Stomach smooth muscle (tissue), 2 donors: ENCODE measurements around the gene SALL3.
"Not testable (repeated sequence)": the region's sequence is repeated elsewhere in the genome, so short reads cannot be mapped to it uniquely, and the experiment has no call there.

Source experiments
- H3K27ac ChIP-seq: one replicate; pipeline ENCODE4 v1.7.0; 2013; ENCODE audit warnings: mild to moderate bottlenecking, low read length, inconsistent platforms
- H3K27me3 ChIP-seq, 2 donors: one replicate each; pipeline ENCODE4 v1.7.0; 2013; ENCODE audit warnings: low read length in 2 of 2; ENCODE audit not compliant: insufficient read depth in 2 of 2, control insufficient read depth in 1 of 2
- H3K36me3 ChIP-seq, 2 donors: one replicate each; pipeline ENCODE4 v1.7.0; 2013; ENCODE audit warnings: low read length in 2 of 2; ENCODE audit not compliant: control insufficient read depth in 2 of 2, insufficient read depth in 2 of 2
- H3K4me1 ChIP-seq: one replicate; pipeline ENCODE4 v1.7.0; 2013; ENCODE audit warnings: low read length; ENCODE audit not compliant: control insufficient read depth, insufficient read depth
- H3K4me3 ChIP-seq, 2 donors: one replicate each; pipeline ENCODE4 v1.7.0; 2013; ENCODE audit warnings: low read length in 2 of 2
- H3K9ac ChIP-seq, 2 donors: one replicate each; pipeline ENCODE4 v1.7.0; 2013; ENCODE audit warnings: low read length in 2 of 2, mild to moderate bottlenecking in 1 of 2
- H3K9me3 ChIP-seq, 2 donors: one replicate each; pipeline ENCODE4 v1.7.0; 2013; ENCODE audit warnings: low read length in 2 of 2; ENCODE audit not compliant: control insufficient read depth in 2 of 2
- donor health status: healthy.
- donor health status: Pancreatic carcinoma.

The SALL3 gene

DNA sequence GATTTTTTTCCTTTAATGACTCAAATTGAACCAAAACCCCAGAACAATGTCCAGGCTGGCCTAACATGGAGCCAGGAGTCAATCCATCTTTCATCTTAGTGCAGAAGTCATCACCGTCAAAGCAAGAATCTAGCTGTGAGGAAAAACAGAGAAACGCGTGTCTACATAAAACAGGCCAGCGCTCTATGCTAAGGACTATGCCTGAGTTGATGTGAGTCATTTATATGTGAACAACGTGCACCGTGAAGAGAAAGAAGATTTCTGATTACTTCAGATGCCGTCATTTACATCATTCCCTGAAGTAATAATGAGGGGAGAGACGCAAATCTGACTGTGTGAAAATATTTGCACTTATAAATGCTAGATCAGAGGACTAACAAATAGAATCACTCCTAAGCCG lies 34.0 kb upstream of the SALL3 start:
- H3K4me3 ChIP-seq, result no peak overlapping the region

DNA sequence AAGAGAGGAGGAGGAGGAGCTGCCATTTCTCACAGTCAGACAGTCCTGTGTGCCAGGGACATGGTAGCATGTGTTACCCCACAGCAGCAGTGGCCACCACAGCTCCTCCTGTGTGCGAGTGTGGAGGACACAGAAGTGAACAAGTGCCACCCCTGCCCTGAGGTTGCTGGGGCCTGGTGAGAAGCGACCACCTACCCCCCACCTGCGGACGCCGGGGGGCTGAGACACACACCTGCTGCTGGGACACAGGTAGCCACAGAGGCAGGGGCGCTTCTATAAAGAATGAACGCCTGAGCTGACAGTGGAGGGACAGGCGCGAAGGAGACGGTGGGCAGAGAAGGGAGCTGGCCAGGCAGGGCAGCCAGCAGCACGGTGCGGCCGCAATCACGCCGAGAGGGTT lies 32.3 kb upstream of the SALL3 start:
- Histone ChIP-seq H3K4me1 (no peaks in the 10 kb centered on the region), H3K27me3 (peaks cover 0 to 3% of the 10 kb centered on the region in 2 donors), H3K9me3 (no peaks in the 10 kb centered on the region), H3K4me3 (no peak overlapping the region), H3K27ac (no peak overlapping the region), H3K36me3 (no peaks in the 10 kb centered on the region), H3K9ac (no peak overlapping the region)

More for the DNA sequence above, 34.0 kb upstream of the SALL3 start:
- H3K9ac ChIP-seq, result no peak overlapping the region
- H3K36me3 ChIP-seq, result no peaks in the 10 kb centered on the region
- H3K27ac ChIP-seq, result no peak overlapping the region
- no peaks in the 10 kb centered on the region for H3K4me1 ChIP-seq
- no peaks in the 10 kb centered on the region for H3K9me3 ChIP-seq
- peaks cover 0 to 3% of the 10 kb centered on the region in 2 donors for H3K27me3 ChIP-seq

DNA sequence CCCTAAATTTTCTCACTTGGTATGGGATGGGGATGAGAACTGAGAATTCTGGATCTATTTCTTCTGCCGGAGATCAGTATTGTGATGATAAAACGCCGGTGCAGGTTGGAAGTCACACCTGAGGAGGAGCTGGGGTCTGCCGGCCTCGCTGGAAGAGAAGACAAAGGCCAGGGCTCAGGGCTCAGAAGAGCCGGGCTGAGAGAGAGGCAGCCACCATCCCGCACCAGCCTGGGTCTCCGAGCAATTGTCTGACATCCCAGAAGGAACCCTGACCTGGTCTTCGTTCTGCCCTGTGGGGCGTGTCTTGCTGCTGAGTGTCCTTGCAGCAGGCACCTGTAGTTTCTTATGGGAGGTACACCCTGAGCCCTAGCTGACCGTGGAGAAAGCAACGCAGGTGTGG lies 31.4 kb upstream of the SALL3 start:
- Histone ChIP-seq H3K9ac (no peak overlapping the region), H3K4me1 (no peaks in the 10 kb centered on the region), H3K27me3 (peaks cover 0 to 3% of the 10 kb centered on the region in 2 donors), H3K4me3 (no peak overlapping the region), H3K27ac (no peak overlapping the region), H3K9me3 (no peaks in the 10 kb centered on the region), H3K36me3 (no peaks in the 10 kb centered on the region)

DNA sequence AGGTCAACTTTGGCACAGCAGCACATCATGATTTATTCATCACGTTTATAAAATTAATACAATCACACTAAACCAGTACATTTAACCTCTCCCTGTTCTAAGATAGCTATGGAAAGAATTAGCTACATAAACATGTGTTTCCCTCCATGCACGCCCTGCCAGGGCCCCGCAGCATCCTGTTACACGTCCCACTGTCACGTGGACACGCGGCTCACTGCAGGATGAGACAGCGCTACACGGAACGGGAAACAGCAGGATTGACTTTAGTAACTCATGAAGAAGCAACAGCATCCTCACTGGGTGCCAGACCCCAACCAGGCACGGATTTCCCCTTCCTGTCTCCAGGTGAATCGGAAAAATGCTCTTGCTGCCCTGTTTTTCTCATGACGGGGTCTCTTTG lies 30.9 kb upstream of the SALL3 start:
- no peaks in the 10 kb centered on the region for H3K4me1 ChIP-seq
- no peak overlapping the region for H3K9ac ChIP-seq
- no peaks in the 10 kb centered on the region for H3K9me3 ChIP-seq
- no peak overlapping the region for H3K27ac ChIP-seq
- H3K27me3 ChIP-seq, result no peaks in the 10 kb centered on the region
- no peaks in the 10 kb centered on the region for H3K36me3 ChIP-seq
- H3K4me3 ChIP-seq, result no peak overlapping the region

DNA sequence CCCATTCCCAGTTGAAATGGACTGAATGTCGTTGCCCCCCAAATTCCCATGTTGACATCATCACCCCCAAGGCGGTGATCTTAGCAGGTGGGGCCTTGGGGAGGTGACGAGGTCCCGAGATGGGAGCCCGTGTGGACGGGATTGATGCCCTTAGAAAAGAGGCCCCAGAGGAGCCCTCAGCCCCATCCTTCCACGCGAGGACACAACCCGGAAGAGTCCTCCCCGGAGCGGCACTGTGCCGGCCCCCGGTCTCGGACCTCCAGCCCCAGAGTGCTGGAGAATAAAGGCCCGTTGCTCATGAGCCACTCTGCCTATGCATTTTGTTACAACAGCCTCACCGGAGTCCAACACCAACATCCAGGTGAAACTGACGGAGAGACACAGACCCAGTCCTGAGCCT lies 30.4 kb upstream of the SALL3 start:
- Histone ChIP-seq H3K9me3 (no peaks in the 10 kb centered on the region), H3K4me1 (no peaks in the 10 kb centered on the region), H3K27me3 (no peaks in the 10 kb centered on the region), H3K9ac (no peak overlapping the region), H3K4me3 (no peak overlapping the region), H3K36me3 (no peaks in the 10 kb centered on the region), H3K27ac (no peak overlapping the region)

DNA sequence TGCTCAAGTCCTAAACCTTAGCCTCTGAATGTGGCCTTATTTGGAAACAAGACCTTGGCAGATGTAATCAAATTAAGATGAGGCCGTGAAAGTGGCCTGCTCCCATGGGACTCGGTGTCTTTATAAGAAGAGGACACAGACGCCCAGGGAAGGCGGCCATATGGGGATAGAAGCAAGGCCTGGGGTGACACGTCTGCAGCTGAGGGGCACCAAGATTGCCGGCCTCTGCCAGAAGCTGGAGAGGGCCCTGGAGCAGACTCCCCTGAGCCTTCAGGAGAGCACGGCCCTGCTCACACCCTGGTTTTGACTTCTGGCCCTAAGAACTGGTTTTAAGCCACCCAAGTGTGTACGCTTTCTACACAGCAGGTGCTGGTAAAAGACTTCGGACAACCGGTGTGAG lies 29.2 kb upstream of the SALL3 start:
- Histone ChIP-seq H3K9ac (no peak overlapping the region), H3K4me1 (no peaks in the 10 kb centered on the region), H3K27me3 (no peaks in the 10 kb centered on the region), H3K36me3 (no peaks in the 10 kb centered on the region), H3K27ac (no peak overlapping the region), H3K9me3 (no peaks in the 10 kb centered on the region), H3K4me3 (no peak overlapping the region)

DNA sequence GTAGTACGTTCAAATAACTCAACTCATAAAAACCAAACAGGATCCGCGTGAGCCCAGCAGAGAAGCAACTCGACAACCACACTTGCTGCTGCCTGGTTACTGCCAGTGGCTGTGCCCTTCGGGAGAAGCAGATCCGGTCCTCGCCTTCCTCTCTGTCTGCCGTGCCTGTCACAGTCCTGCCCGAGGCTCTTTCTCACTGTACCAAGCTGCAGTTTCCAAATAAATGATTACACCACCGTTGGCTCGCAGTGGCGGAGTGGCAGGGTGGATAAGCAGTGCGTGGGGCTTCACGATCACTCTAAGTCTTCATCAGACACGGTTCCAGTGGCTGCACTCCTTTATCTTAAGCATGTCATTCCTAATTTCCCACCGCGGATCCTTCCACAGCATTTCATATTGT lies 26.1 kb upstream of the SALL3 start:
- Histone ChIP-seq H3K27me3 (no peaks in the 10 kb centered on the region), H3K36me3 (no peaks in the 10 kb centered on the region), H3K27ac (no peak overlapping the region), H3K4me3 (no peak overlapping the region), H3K9ac (no peak overlapping the region), H3K4me1 (no peaks in the 10 kb centered on the region), H3K9me3 (no peaks in the 10 kb centered on the region)

DNA sequence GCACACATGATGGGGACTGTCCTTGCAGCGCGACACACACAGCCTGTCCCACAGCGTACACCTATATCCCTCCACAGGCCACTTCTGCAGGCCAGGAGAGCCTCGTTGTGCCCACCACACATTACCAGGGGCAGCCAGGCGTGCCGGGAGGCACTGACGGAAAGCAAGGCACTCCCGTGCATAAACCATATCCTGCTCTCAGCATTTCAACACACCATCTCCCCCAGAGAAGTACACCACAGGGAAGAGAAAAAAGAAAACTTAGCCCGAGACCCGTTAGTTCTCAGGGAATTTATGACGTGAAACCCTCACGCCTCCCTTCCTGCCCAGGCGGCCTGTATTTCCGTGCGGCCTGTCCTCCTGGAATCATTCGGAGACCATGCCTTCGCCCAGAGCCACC lies 24.6 kb upstream of the SALL3 start:
- Histone ChIP-seq H3K36me3 (no peaks in the 10 kb centered on the region), H3K4me3 (no peak overlapping the region), H3K9ac (no peak overlapping the region), H3K27me3 (no peaks in the 10 kb centered on the region), H3K9me3 (no peaks in the 10 kb centered on the region), H3K27ac (no peak overlapping the region), H3K4me1 (no peaks in the 10 kb centered on the region)

DNA sequence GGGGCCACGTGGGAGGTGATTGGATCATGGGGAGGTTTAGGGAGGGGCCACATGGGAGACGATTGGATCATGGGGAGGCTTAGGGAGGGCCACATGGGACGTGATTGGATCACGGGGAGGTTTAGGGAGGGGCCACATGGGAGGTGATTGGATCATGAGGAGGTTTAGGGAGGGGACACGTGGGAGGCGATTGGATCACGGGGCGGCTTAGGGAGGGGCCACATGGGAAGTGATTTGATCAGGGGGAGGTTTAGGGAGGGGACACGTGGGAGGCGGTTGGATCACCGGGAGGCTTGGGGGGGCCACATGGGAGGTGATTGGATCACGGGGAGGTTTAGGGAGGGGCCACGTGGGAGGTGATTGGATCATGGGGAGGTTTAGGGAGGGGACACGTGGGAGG lies 22.5 kb upstream of the SALL3 start:
- H3K9ac ChIP-seq, result no peak overlapping the region
- no peaks in the 10 kb centered on the region for H3K27me3 ChIP-seq
- H3K9me3 ChIP-seq, result peaks cover 0 to 1% of the 10 kb centered on the region in 2 donors
- no peak overlapping the region for H3K27ac ChIP-seq
- no peaks in the 10 kb centered on the region for H3K4me1 ChIP-seq
- no peak overlapping the region for H3K4me3 ChIP-seq
- no peaks in the 10 kb centered on the region for H3K36me3 ChIP-seq

DNA sequence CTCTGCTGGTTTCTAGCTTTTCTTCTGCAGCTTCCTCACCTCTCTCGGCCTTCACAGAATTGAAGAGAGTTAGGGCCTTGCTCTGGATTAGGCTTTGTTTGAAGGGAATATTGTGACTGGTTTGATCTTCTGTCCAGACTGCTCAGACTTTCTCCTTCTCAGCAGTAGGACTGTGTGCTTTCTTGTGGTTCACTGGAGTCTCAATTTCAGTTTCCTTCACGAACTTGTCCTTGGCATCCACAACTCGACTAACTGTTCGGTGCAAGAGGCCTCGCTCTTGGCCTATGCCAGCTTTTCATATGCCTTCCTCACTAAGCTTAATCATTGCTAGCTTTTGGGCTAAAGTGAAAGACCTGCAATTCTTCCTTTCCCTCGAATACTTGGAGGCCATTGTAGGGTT lies 18.9 kb upstream of the SALL3 start:
- Histone ChIP-seq H3K4me3 (no peak overlapping the region), H3K36me3 (no peaks in the 10 kb centered on the region), H3K9ac (no peak overlapping the region), H3K27ac (no peak overlapping the region), H3K9me3 (peaks cover 5% of the 10 kb centered on the region in 2 donors), H3K27me3 (no peaks in the 10 kb centered on the region), H3K4me1 (no peaks in the 10 kb centered on the region)

DNA sequence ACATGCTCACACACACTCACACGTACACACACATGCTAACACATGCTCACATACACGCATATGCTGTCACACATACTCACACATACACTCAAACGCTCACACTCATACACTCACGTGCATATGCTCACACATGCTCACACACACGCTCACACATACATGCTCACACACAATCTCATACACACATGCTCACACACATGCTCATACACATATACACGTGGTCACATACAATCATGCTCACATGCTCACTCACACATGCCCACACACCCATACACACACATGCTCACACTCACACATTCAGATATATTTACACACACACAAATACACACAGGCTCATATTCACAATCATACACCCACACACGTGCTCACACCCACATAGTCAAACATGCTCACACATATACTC lies 17.5 kb upstream of the SALL3 start:
- Histone ChIP-seq H3K9ac (no peak overlapping the region), H3K36me3 (no peaks in the 10 kb centered on the region), H3K4me1 (no peaks in the 10 kb centered on the region), H3K27ac (no peak overlapping the region), H3K4me3 (no peak overlapping the region), H3K27me3 (no peaks in the 10 kb centered on the region), H3K9me3 (peaks cover 5% of the 10 kb centered on the region in 2 donors)

DNA sequence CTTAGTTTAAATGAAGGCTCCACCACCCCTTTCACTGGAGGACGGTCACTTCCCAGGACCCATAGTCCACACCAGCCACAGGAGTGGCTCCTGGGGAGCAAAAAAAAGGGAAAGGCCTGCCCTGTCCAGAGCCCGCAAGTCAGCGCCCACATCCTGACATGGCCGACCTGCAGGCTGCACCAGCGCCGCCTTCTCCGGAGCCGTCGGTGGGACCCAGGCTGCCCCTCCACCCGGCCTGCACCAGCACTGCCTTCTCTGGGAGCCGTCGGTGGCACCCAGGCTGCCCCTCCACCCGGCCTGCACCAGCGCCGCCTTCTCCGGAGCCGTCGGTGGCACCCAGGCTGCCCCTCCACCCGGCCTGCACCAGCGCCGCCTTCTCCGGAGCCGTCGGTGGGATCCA lies 14.9 kb upstream of the SALL3 start:
- not testable (repeated sequence) for H3K4me1 ChIP-seq, H3K4me3 ChIP-seq, H3K27me3 ChIP-seq, H3K27ac ChIP-seq, H3K36me3 ChIP-seq, H3K9me3 ChIP-seq, H3K9ac ChIP-seq
